AG20443 (cell line): ENCODE results near the gene ACTBL2.

ENCODE experiments used
- DNase-seq: peaks from one replicate; pipeline ENCODE4 v3.0.0; 2012; ENCODE audit warnings: low spot score, mixed read lengths

Gene ACTBL2

DNA sequence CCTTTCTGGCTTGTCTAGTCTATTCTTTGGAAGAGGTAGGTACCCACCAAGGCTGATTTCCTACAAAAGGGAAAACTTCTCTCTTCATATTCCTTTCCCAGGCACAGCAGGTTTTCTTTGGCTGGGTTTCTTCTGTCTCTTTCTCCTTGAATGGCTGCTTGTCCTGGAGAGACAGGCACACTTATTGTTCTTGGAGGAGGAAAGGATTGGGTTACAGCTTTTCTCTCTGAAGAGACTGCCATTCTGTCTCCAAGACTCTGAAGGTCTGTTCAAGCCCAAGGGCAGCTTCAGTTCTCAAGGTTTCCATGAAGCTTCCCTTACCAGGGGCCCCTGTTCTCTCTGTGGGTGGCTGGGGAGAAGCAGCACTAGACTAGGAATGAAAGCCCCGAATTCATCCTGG, 33.9 kb downstream of the ACTBL2 start:
- no peak for DNase-seq

DNA sequence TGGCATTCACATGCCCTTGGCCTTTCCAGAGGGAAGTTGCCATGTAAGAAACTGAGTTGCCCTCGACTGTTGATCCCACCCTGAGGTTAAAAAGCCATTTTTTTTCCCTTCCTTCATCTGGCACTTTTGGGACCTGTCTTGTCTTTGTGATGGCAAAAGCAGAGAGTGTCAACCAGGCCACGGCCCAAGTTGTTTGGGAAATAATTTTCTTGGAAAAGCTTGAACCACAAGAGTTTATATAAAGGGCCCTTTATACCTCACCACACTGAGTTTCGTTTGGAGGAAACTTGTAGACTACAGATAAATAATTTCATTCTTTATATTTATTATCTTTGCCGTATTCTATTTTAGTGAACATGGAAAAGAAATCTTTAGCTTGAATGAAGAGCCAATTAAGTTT, 34.3 kb downstream of the ACTBL2 start:
- no peak for DNase-seq

DNA sequence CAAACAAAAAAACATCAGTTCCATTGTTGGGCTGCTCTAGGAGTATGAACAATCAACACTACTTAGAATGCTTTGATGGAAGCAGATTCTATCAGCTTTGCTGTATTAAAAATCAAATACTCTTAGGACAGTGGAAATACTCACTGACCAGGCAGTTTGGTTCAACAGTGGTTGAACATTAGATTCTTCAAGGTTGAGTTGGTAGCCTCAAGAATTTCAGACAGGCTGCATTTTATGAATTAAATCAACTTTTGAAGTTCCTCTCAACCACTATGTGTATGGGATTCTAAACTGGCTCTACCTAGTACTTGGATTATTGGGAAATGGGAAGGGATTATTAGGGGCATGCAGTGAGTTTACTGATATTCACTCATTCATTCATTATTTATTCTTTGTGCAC, 35.0 kb downstream of the ACTBL2 start:
- DNase-seq = peak; percentile 62

DNA sequence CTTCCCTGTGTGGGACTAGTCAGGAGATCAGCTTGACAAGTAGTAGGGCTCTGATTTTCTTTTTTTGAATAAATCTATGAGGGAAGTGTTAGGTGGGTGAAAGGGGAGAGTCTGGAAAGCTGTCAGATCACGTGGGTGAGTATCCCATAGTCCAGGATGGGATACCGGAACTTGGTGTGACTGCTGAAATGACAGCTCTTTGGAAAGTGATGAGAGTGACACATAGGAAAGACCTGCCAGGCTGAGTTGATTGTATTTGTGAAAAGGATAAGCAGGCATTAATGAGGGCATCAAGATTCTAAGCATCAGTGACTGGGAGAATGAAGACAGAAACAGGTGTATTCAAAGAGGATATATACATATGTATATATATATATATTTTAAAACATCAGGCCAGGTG, 35.6 kb downstream of the ACTBL2 start:
- no peak for DNase-seq

DNA sequence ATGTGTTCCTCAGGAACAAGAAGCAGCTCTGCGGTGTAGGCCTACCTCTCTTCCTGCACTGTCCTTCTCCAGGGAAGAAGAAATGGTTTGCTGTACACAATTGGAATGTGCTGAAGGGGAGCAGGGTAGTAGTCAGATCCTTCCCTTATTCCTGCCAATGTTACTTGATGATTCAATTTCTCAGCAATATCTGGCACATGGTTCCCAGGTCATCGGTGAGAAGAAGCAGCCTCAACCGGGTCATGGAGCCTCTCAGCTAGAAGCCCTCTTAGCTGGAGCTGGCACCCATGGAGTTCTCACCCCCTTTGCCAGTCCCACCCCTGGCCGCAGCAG, 36.9 kb downstream of the ACTBL2 start:
- peak; percentile 24 for DNase-seq

DNA sequence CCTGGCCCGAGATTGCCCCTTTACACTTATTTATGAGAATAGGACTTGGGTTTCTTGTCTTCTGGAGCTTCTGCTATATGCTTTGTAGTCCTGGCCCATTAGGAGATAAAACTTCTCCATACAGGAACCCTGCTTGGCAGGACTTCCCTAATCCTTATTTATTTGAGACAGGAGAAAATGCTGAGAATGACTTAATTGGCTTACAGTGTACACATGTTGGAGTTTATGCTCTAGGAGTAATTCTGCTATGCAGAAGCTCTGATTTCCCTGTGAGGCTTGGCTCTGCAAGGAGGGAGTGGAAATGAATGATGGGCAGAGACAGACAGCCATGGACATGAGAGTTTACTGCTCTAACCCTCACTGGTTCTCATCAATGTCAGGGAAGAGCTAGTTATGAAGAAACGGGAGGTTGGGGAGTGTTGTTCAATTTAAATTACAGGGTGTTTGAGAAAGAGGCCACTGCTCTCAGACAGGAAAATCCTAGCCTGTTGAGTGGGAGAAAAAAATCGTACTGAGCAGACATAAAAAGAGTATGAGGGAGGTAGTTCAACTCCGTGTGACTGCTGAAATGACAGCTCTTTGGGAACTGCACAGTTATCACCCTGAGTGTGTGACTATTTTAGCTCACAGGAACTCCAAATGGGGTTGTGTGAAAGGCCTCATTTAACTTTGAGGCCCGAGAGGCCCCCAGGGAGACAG, 37.5 kb downstream of the ACTBL2 start:
- no peak for DNase-seq

DNA sequence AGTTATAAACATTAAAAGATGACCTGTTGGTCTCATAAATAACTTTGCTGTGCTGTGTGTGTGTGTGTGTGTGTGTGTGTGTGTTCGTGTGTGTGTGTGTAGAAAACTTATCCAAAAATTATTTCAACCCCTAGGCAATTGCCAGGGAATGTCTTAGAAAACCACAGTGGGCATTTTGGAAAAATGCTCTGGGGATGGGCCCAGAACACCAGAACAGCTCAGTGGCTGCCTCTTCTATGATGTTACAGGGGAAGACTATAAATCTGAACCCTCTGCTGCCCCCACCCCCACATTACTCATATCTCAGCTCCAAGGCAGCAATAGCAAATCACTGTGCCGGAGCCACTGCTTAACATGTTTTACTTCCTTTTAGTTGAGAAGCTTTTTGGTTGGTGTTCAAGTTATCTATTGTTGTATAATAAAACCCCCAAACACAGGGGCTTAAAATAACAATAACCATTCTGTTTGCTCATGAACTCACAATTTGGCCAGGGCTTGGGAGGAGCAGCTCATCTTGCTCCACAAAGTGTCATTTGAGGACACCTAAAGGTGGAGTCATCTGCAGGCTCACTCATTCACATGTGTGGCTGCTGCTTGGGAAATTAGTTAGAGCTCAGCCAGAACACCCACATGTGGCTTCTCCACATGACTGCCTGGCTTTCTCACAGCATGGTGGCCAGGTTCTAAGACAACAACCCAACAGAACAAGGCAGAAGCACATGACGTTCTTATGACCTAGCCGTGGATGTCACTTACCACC, 40.4 kb downstream of the ACTBL2 start:
- DNase-seq = peak; percentile 88

DNA sequence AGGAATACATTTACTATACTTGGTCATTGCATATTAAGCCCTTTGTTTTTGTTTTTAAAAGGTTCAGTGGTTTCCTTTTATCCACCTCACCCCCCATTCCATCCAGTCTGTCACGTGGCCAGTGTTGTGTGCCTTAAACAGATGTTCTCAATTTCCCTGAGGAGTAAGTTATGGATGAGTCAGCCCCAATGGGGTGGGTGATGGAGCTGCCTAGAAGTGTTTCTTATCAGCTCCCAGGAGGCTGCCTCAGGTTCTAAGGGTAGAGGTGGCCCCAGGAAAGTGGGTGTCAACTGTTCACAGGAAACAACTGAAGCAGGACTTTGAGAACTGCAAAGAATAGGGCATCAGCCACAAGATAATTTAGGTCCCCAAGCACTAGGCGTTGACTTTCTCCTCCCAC, 41.1 kb downstream of the ACTBL2 start:
- peak; percentile 77 for DNase-seq

DNA sequence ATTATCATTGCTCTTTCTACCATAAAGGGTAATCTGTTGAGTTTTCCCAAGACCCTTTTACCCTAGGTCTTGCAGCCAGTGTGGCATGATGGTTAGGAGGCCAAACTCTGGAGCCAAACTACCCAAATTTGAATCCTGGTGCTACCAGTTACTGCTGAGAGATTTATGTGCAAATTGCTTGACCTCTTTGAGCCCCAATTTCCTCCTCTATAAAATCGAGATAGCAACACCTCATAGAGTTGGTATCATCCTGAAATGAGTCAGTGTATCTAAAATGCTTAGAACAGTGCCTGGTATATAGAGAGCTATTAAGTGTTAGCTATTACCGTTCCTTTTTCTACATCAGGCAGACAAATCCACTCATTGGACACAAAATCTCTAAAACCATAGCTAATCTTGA, 43.0 kb downstream of the ACTBL2 start:
- DNase-seq = no peak

DNA sequence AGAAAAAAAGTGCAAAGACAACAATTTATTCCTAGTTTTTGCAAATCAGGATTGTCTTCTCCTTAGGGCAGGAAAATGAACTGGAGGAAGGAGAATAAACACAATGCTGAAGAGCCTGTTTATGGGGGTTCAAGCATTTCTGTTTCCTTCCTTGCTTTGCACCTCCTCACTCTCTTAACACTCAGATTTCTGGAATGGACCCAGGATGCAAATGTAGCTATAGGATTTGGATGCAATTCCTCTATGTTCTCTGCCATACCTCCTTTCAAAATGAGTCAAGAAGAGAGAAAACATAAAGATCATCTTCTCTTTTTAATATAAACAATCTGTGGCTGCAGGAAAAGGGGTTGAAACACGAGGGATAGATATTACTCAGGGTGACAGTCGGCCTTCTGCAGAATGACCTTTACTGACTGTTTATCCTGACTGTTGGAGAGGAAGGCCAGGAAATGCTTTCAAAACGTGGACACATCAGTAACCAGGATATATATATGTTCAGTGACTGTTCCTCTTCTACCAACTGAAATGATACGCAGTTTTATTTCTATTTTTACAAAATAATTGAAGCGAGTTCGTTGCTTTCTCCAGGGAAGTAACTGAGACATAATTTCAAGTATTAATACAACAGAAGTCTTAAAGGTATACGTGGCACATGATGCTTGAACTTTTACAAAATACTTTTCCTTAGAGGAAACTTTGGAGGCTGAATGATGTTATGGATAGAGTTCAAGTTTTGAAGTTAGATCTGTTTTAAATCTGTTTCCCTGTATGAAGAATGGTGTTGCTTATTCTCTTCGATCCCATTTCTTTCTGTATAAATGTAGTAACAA, 44.4 kb downstream of the ACTBL2 start:
- DNase-seq = no peak

DNA sequence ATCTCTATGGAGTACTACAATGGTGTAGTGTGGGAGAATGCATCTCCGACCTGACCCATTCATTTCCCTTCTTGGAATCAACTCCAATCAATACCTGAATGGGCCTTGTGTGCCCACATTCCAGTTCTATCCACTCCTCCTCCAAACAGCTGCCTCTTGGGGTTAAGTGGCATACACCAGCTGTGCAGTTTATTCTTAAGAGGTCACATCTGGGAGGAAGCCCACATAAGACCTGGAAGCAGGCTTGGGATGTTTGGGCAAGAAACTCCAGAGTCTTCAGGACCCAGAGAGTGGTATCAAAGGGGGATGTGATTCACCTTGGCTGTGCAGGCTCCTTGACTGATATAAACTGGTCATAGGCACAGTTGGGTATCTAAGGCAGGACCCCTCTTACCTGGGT, 46.0 kb downstream of the ACTBL2 start:
- no peak for DNase-seq

DNA sequence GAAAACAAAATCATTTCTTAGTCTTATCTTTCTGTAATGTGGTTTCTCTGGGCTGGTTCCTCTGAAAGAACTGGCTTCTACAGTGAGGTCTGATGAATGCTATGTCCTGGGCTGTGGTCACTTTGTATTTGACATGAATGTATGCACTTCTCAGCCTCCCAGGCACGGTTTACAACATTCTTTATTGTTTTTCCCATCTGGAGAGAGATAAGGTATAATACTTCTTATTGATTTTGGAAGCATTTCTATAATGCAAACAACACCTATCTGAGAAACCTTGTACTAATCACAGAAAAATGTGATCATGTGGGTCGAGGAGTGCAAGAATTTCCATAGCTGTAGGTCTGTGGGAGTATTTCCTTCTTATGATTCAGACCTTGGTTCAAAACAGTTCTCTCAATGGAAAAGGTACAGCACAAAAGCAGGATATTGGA, 46.9 kb downstream of the ACTBL2 start:
- peak; percentile 48 for DNase-seq

DNA sequence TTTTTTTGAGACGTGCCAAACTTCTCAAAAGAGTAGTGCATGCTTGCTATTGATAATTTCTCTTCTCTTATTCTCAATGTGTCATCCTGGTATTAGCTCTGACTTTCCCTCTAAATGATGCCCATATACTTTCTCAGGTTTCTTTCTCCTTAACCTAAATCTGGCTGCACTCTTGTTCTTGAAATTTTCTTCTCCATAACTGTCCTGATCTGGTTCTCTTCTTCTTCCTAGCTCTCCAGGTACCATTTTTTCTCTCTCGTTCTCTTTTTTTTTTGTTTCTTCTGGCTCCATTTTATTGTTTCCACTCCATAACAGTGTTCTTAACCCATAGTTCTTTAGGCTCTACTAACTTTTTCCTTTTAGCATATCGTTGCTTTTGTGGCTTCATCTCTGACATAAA, 47.9 kb downstream of the ACTBL2 start:
- no peak for DNase-seq

DNA sequence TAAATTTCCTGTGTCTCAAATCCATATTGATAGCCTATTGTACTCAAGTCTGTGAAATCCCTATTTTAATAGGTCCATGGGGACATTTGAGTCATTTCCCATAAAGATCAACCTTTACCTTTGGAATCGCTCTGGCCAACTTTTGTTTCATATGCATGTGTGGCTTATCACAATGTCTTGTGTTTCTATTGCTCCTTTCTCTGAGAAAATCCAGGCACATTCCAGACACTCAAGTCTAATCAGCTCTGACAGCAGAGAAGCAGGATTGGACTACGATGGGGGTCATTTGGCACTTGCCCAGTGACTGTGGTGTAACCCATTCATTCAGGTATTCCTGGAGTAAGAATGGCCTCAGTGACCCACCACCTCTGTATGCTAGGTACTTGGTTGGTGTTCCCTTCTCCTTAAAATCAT, 48.4 kb downstream of the ACTBL2 start:
- no peak for DNase-seq

DNA sequence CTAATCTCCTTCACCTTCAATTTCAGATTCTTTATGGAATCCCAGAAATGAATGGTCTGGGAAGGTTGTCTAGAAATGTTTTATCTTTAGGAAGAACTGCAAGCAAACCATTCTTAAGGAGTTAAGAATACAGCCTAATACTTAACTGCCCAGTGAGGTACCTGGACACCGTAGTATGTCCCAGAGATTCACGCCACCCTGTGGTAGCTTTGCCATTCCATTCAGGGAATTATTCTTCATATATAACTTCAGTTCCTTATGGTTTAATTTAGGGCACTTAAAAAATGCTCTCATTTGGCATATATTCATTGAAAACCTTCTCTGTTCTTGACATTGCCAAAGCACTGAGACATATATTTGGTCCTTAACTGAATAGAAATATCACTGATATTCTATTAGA, 49.7 kb downstream of the ACTBL2 start:
- DNase-seq = no peak

DNA sequence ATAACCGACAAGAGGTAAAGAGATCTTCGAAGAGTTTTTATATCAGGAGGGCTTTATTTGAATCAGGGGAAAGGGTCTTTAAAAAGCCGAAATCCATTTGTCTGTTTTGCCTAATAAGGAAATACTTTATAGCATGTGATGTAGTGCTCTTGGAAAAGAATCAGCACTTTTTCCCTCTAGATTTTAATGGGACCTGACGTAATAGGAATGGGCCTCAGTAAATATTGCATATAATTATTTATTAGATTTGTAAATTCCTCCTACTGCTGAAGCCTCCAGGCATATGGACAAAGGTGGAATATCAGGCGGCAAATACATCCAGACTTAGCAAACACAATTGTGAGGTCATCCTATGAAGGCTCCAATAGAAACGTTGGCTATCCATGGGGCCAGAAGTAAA, 50.9 kb downstream of the ACTBL2 start:
- DNase-seq = no peak
